H9 (cell line): ENCODE measurements around the gene CXCL6. TPM values are rescaled to one million over a fixed set of nuclear protein-coding genes. Genes with fewer than 3 reads are reported as not detected.

Experiments
- DNase-seq: peaks from one replicate; pipeline ENCODE4 v3.0.0-alpha.2; 2017
- H2AFZ ChIP-seq: one replicate; pipeline ENCODE4 v1.6.1; 2013; ENCODE audit warnings: mild to moderate bottlenecking, low read length, control low read depth, moderate library complexity
- H2AK5ac ChIP-seq: 2 replicates; pipeline ENCODE4 v1.6.1; 2013; ENCODE audit warnings: low read length, control low read depth, mixed read lengths; ENCODE audit not compliant: insufficient read length
- H2BK120ac ChIP-seq: one replicate; pipeline ENCODE4 v1.6.1; 2013; ENCODE audit warnings: low read depth, mild to moderate bottlenecking, low read length, control low read depth, inconsistent platforms; ENCODE audit not compliant: poor library complexity, severe bottlenecking
- H2BK12ac ChIP-seq: 2 replicates; pipeline ENCODE4 v1.6.1; 2013; ENCODE audit warnings: low read length, control low read depth, mixed read lengths, low read depth; ENCODE audit not compliant: insufficient read length
- H2BK15ac ChIP-seq: 2 replicates; pipeline ENCODE4 v1.6.1; 2013; ENCODE audit warnings: low read depth, low read length, control low read depth
- H2BK20ac ChIP-seq: one replicate; pipeline ENCODE4 v1.6.1; 2013; ENCODE audit warnings: low read depth, mild to moderate bottlenecking, low read length, control low read depth, inconsistent platforms; ENCODE audit not compliant: poor library complexity, severe bottlenecking
- H2BK5ac ChIP-seq: 2 replicates; pipeline ENCODE4 v1.6.1; 2013; ENCODE audit warnings: low read length, control low read depth, mixed read lengths; ENCODE audit not compliant: insufficient read length
- H3K14ac ChIP-seq: 2 replicates; pipeline ENCODE4 v1.6.1; 2013; ENCODE audit warnings: low read length, control low read depth; ENCODE audit not compliant: insufficient read depth
- H3K18ac ChIP-seq: 2 replicates; pipeline ENCODE4 v1.6.1; 2013; ENCODE audit warnings: low read depth, mild to moderate bottlenecking, mixed read lengths, low read length, control low read depth; ENCODE audit not compliant: insufficient read length
- H3K23ac ChIP-seq: 2 replicates; pipeline ENCODE4 v1.6.1; 2013; ENCODE audit warnings: low read length, control low read depth, mixed read lengths, low read depth; ENCODE audit not compliant: insufficient read length
- H3K23me2 ChIP-seq: 2 replicates; pipeline ENCODE4 v1.6.1; 2013; ENCODE audit warnings: low read depth, mild to moderate bottlenecking, mixed read lengths, low read length, control low read depth; ENCODE audit not compliant: insufficient read length, poor library complexity, severe bottlenecking
- H3K27ac ChIP-seq: 2 replicates; pipeline ENCODE4 v1.5.1; 2013; ENCODE audit warnings: low read length, control low read depth, mixed read lengths, low read depth; ENCODE audit not compliant: insufficient read length
- H3K27me3 ChIP-seq: 2 replicates; pipeline ENCODE4 v1.6.1; 2013; ENCODE audit warnings: low read length, control low read depth, inconsistent platforms; ENCODE audit not compliant: insufficient read depth
- H3K4ac ChIP-seq: 2 replicates; pipeline ENCODE4 v1.6.1; 2013; ENCODE audit warnings: low read depth, mild to moderate bottlenecking, control low read depth, inconsistent platforms, low read length, moderate library complexity
- H3K4me1 ChIP-seq: 2 replicates; pipeline ENCODE4 v1.6.1; 2013; ENCODE audit warnings: low read length, control low read depth, inconsistent platforms; ENCODE audit not compliant: insufficient read depth
- H3K4me2 ChIP-seq: 2 replicates; pipeline ENCODE4 v1.6.1; 2013; ENCODE audit warnings: low read length, control low read depth, mixed read lengths; ENCODE audit not compliant: insufficient read length, insufficient read depth
- H3K56ac ChIP-seq: 2 replicates; pipeline ENCODE4 v1.6.1; 2013; ENCODE audit warnings: low read depth, mild to moderate bottlenecking, mixed read lengths, low read length, control low read depth; ENCODE audit not compliant: insufficient read length
- H3K79me1 ChIP-seq: 2 replicates; pipeline ENCODE4 v1.6.1; 2013; ENCODE audit warnings: low read depth, mild to moderate bottlenecking, moderate library complexity, low read length, control low read depth, inconsistent platforms; ENCODE audit not compliant: insufficient read depth, poor library complexity, severe bottlenecking
- H3K79me2 ChIP-seq: 2 replicates; pipeline ENCODE4 v1.6.1; 2013; ENCODE audit warnings: low read length, control low read depth, inconsistent platforms; ENCODE audit not compliant: insufficient read depth
- H3K9ac ChIP-seq: 2 replicates; pipeline ENCODE4 v1.6.1; 2013; ENCODE audit warnings: low read length, control low read depth, mixed read lengths; ENCODE audit not compliant: insufficient read length; ENCODE audit errors: extremely low read depth
- H3K9me3 ChIP-seq: one replicate; pipeline ENCODE4 v1.6.1; 2013; ENCODE audit warnings: low read depth, low read length, inconsistent platforms; ENCODE audit not compliant: control insufficient read depth
- H3T11ph ChIP-seq: one replicate; pipeline ENCODE4 v1.6.1; 2013; ENCODE audit warnings: mild to moderate bottlenecking, low read length, control low read depth, inconsistent platforms
- H4K20me1 ChIP-seq: one replicate; pipeline ENCODE4 v1.6.1; 2013; ENCODE audit not compliant: control insufficient read depth, insufficient read length, insufficient read depth
- H4K5ac ChIP-seq: 2 replicates; pipeline ENCODE4 v1.6.1; 2013; ENCODE audit warnings: low read depth, mild to moderate bottlenecking, mixed read lengths, low read length, control low read depth; ENCODE audit not compliant: insufficient read length
- H4K8ac ChIP-seq: replicated peaks from 2 replicates; pipeline ENCODE4 v1.6.1; 2013; ENCODE audit warnings: low read length, control low read depth, mixed read lengths, low read depth; ENCODE audit not compliant: insufficient read length
- H4K91ac ChIP-seq: 2 replicates; pipeline ENCODE4 v1.6.1; 2013; ENCODE audit warnings: low read depth, mild to moderate bottlenecking, moderate library complexity, mixed read lengths, low read length, control low read depth; ENCODE audit not compliant: insufficient read length
- H3K27ac Mint-ChIP-seq, 3 experiments: 2 replicates in 2 of 3; 3 replicates in 1 of 3; pipeline ENCODE4 v1.8.0; 2020 to 2021; ENCODE audit warnings: mixed read lengths in 3 of 3, mild to moderate bottlenecking in 1 of 3, moderate library complexity in 1 of 3
- H3K27me3 Mint-ChIP-seq: 2 replicates; pipeline ENCODE4 v1.8.0; 2021; ENCODE audit warnings: low read depth, mild to moderate bottlenecking, moderate library complexity, mixed read lengths
- H3K36me3 Mint-ChIP-seq, 3 experiments: 2 replicates in 2 of 3; 3 replicates in 1 of 3; pipeline ENCODE4 v1.8.0; 2020 to 2021; ENCODE audit warnings: low read depth in 3 of 3, mixed read lengths in 3 of 3; ENCODE audit not compliant: insufficient read depth in 1 of 3
- H3K4me1 Mint-ChIP-seq, 2 experiments: 2 replicates each; pipeline ENCODE4 v1.8.0; 2020; ENCODE audit warnings: mixed read lengths in 2 of 2
- H3K4me3 Mint-ChIP-seq, 2 experiments: 2 replicates in 1 of 2; 3 replicates in 1 of 2; pipeline ENCODE4 v1.8.0; 2020 to 2021; ENCODE audit warnings: mild to moderate bottlenecking in 2 of 2, mixed read lengths in 2 of 2, moderate library complexity in 1 of 2
- H3K9me3 Mint-ChIP-seq, 2 experiments: 2 replicates in 1 of 2; 3 replicates in 1 of 2; pipeline ENCODE4 v1.8.0; 2020; ENCODE audit warnings: mild to moderate bottlenecking in 2 of 2, mixed read lengths in 2 of 2, moderate library complexity in 1 of 2
- WGBS: extraction: QIAGEN DNeasy Blood & Tissue Kit; methylation state at CpG from one replicate; pipeline ENCODE4 v1.1.7; 2013; ENCODE audit warnings: missing lambda C conversion rate, low lambda C conversion rate, mixed read lengths; ENCODE audit not compliant: insufficient read length; ENCODE audit errors: extremely low coverage; 5-methylcytosine and 5-hydroxymethylcytosine counted together
- total RNA-seq: library from RNA; stranded (reverse); gene quantifications from 2 replicates; pipeline ENCODE4 v1.2.1, GENCODE V29; 2021
- TF ChIP-seq, protein P1 (sequence below): fragments of 200-600 bp; sonication (generic); conservative IDR thresholded peaks from 3 replicates; pipeline ENCODE4 v1.8.0; 2021; ENCODE audit warnings: antibody characterized with exemption, mild to moderate bottlenecking

The CXCL6 gene
- total RNA-seq, 1 experiment from 2014 or later: 0.85 TPM

DNA sequence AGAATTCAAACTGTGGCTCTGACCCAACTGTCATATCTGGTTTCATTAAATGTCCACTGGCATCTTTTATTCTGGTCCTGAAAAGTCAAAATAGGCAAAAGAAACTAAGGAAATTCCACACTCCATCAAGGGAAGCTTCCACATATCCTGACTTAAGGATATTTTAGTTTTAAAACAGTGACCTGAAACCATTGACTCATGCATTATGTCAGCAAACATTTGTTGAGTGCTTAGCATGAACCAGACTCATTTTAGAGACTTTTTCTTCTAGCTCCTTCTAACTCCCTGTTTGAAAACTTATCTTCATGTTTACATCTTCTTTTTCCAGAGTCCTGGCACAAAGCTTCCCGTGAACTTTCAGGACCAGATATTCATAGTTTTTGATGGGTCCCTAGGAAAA, 25.8 kb downstream of the CXCL6 start:
- TF ChIP-seq, protein P1, sequence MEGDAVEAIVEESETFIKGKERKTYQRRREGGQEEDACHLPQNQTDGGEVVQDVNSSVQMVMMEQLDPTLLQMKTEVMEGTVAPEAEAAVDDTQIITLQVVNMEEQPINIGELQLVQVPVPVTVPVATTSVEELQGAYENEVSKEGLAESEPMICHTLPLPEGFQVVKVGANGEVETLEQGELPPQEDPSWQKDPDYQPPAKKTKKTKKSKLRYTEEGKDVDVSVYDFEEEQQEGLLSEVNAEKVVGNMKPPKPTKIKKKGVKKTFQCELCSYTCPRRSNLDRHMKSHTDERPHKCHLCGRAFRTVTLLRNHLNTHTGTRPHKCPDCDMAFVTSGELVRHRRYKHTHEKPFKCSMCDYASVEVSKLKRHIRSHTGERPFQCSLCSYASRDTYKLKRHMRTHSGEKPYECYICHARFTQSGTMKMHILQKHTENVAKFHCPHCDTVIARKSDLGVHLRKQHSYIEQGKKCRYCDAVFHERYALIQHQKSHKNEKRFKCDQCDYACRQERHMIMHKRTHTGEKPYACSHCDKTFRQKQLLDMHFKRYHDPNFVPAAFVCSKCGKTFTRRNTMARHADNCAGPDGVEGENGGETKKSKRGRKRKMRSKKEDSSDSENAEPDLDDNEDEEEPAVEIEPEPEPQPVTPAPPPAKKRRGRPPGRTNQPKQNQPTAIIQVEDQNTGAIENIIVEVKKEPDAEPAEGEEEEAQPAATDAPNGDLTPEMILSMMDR: no peak
- Histone ChIP-seq H3K4me2 (no peak overlapping the region), H2BK5ac (no peak overlapping the region), H3K9ac (no peak overlapping the region), H2BK15ac (no peak overlapping the region), H4K8ac (no peak overlapping the region), H3K4me1 (no peaks in the 10 kb centered on the region), H4K91ac (no peak overlapping the region), H3K27me3 (no peaks in the 10 kb centered on the region), H3K9me3 (no peaks in the 10 kb centered on the region), H2BK20ac (no peak overlapping the region), H2AFZ (no peak overlapping the region), H3K23ac (no peak overlapping the region), H3K27ac (no peak overlapping the region), H2BK120ac (no peak overlapping the region), H3T11ph (no peak overlapping the region), H3K4ac (no peak overlapping the region), H4K5ac (no peak overlapping the region), H3K79me2 (no peaks in the 10 kb centered on the region), H3K18ac (no peak overlapping the region), H2AK5ac (no peak overlapping the region), H3K14ac (no peak overlapping the region), H3K79me1 (no peaks in the 10 kb centered on the region), H2BK12ac (no peak overlapping the region), H4K20me1 (no peaks in the 10 kb centered on the region), H3K23me2 (no peaks in the 10 kb centered on the region), H3K56ac (no peak overlapping the region)
- WGBS: no CpG with 5 or more reads among the region's 1 CpG
- Mint-ChIP-seq H3K9me3 (no peaks in the 10 kb centered on the region; a peak in 1 of 5 replicates), H3K27me3 (no peaks in the 10 kb centered on the region; the same call in 1 of the 2 replicates), H3K27ac (no peak overlapping the region), H3K4me3 (no peak overlapping the region), H3K4me1 (peaks cover 0 to 3% of the 10 kb centered on the region in 2 experiments; a peak in 1 of 4 replicates), H3K36me3 (no peaks in the 10 kb centered on the region)
- DNase-seq: no peak
